ENCODE data around the gene INSRR.

The INSRR gene

GRCh38 chr1:156826630-156827029 lies 32.3 kb downstream of the INSRR start:
- no peak for DNase-seq

- DNase-seq: no peak
Observed at GRCh38 chr1:156823210-156823790, 35.6 kb downstream of the INSRR start.

GRCh38 chr1:156822680-156823079 lies 36.2 kb downstream of the INSRR start:
- no peak for DNase-seq

- peak; percentile 42 for DNase-seq
Observed at GRCh38 chr1:156821801-156822200, 37.1 kb downstream of the INSRR start.

GRCh38 chr1:156816561-156817328 lies 42.2 kb downstream of the INSRR start, which contains the start of gene SH2D2A:
SH2D2A (minus strand) TSS chr1:156816848; CDS start chr1:156816708, 140 bp downstream.
- no peak for DNase-seq

GRCh38 chr1:156815961-156816422 lies 42.9 kb downstream of the INSRR start:
- no peak for DNase-seq

GRCh38 chr1:156815307-156815826 lies 43.5 kb downstream of the INSRR start:
- peak; percentile 81 for DNase-seq

- DNase-seq: peak; percentile 59
Observed at GRCh38 chr1:156814571-156815260, 44.2 kb downstream of the INSRR start.

GRCh38 chr1:156813750-156814570 lies 45.0 kb downstream of the INSRR start:
- peak; percentile 83 for DNase-seq

- DNase-seq: no peak
Observed at GRCh38 chr1:156813298-156813697, 45.6 kb downstream of the INSRR start.

GRCh38 chr1:156812293-156812990 lies 46.5 kb downstream of the INSRR start:
- DNase-seq: no peak

GRCh38 chr1:156811168-156811567 lies 47.7 kb downstream of the INSRR start:
- no peak for DNase-seq

- peak; percentile 38 for DNase-seq
Observed at GRCh38 chr1:156809711-156810366, 49.1 kb downstream of the INSRR start.

GRCh38 chr1:156809281-156809680 lies 49.6 kb downstream of the INSRR start:
- DNase-seq: peak; percentile 47

- DNase-seq: peak; percentile 49
Observed at GRCh38 chr1:156808186-156809030, 50.5 kb downstream of the INSRR start.

- DNase-seq: no peak
Observed at GRCh38 chr1:156807627-156808026, 51.3 kb downstream of the INSRR start.

GRCh38 chr1:156806512-156807440 lies 52.1 kb downstream of the INSRR start:
- peak; percentile 26 for DNase-seq

GRCh38 chr1:156805766-156806511 lies 53.0 kb downstream of the INSRR start:
- DNase-seq: peak; percentile 50
